Measurements from ENCODE around the gene MAP2K1. TPM values are rescaled to one million over a fixed set of nuclear protein-coding genes. Genes with fewer than 3 reads are reported as not detected.
"Not testable (repeated sequence)": the region's sequence is repeated elsewhere in the genome, so short reads cannot be mapped to it uniquely, and the experiment has no call there.

Gene MAP2K1
- total RNA-seq, 2 donors from 2014 or later: 39.2 to 57.3 TPM

GRCh38 chr15:66381376-66381775 lies 5.3 kb upstream of the MAP2K1 start:
- ATAC-seq; H3K4me3 Mint-ChIP-seq; H3K9me3 ChIP-seq (ENCODE audit: control insufficient read depth, low read length, poor library complexity, severe bottlenecking); DNase-seq; H3K36me3 Mint-ChIP-seq (ENCODE audit: low read depth); H3K27ac Mint-ChIP-seq; H3K27me3 Mint-ChIP-seq: not testable (repeated sequence)
- peaks cover 10% of the 10 kb centered on the region for H3K4me1 Mint-ChIP-seq

GRCh38 chr15:66387163-66388042 lies 691 bp downstream of the MAP2K1 start:
- no peaks in the 10 kb centered on the region for H3K9me3 ChIP-seq (ENCODE audit: control insufficient read depth, low read length, poor library complexity, severe bottlenecking)
- peak; percentile 30 for ATAC-seq
- Mint-ChIP-seq H3K27ac (peak overlapping the region; percentile 97), H3K4me1 (peaks cover 55% of the 10 kb centered on the region), H3K27me3 (no peaks in the 10 kb centered on the region), H3K4me3 (peak overlapping the region; percentile 97), H3K36me3 (ENCODE audit: low read depth) (peaks cover 7% of the 10 kb centered on the region)
- DNase-seq: peak; percentile 43 to 54 (median 45)

- no peaks in the 10 kb centered on the region for H3K9me3 ChIP-seq (ENCODE audit: control insufficient read depth, low read length, poor library complexity, severe bottlenecking)
- Mint-ChIP-seq H3K27me3 (no peaks in the 10 kb centered on the region), H3K36me3 (ENCODE audit: low read depth) (peaks cover 7% of the 10 kb centered on the region), H3K27ac (peak overlapping the region; percentile 97), H3K4me3 (peak overlapping the region; percentile 97), H3K4me1 (peaks cover 60% of the 10 kb centered on the region)
- no peak for DNase-seq
- ATAC-seq: no peak
Measured at GRCh38 chr15:66388043-66388363, 1.3 kb downstream of the MAP2K1 start.

GRCh38 chr15:66388576-66388975 lies 1.9 kb downstream of the MAP2K1 start:
- no peaks in the 10 kb centered on the region for H3K9me3 ChIP-seq (ENCODE audit: control insufficient read depth, low read length, poor library complexity, severe bottlenecking)
- H3K4me3 Mint-ChIP-seq: peak overlapping the region; percentile 97
- DNase-seq (no peak), ATAC-seq (no peak)
- H3K27ac Mint-ChIP-seq: peak overlapping the region; percentile 97
- peaks cover 65% of the 10 kb centered on the region for H3K4me1 Mint-ChIP-seq
- H3K27me3 Mint-ChIP-seq: no peaks in the 10 kb centered on the region
- peaks cover 7% of the 10 kb centered on the region for H3K36me3 Mint-ChIP-seq (ENCODE audit: low read depth)

- no peaks in the 10 kb centered on the region for H3K9me3 ChIP-seq (ENCODE audit: control insufficient read depth, low read length, poor library complexity, severe bottlenecking)
- no peak for ATAC-seq
- DNase-seq: no peak
- Mint-ChIP-seq H3K4me3 (peak overlapping the region; percentile 97), H3K4me1 (peaks cover 71% of the 10 kb centered on the region), H3K27ac (peak overlapping the region; percentile 97), H3K36me3 (ENCODE audit: low read depth) (peaks cover 7% of the 10 kb centered on the region), H3K27me3 (no peaks in the 10 kb centered on the region)
Measured at GRCh38 chr15:66389098-66389858, 2.6 kb downstream of the MAP2K1 start.

GRCh38 chr15:66389859-66390381 lies 3.2 kb downstream of the MAP2K1 start:
- Mint-ChIP-seq H3K4me1 (peaks cover 73% of the 10 kb centered on the region), H3K27me3 (no peaks in the 10 kb centered on the region), H3K27ac (peak overlapping the region; percentile 97), H3K36me3 (ENCODE audit: low read depth) (peaks cover 6% of the 10 kb centered on the region), H3K4me3 (peak overlapping the region; percentile 97)
- ATAC-seq (no peak), DNase-seq (no peak)
- no peaks in the 10 kb centered on the region for H3K9me3 ChIP-seq (ENCODE audit: control insufficient read depth, low read length, poor library complexity, severe bottlenecking)

- peak overlapping the region; percentile 97 for H3K27ac Mint-ChIP-seq
- no peaks in the 10 kb centered on the region for H3K9me3 ChIP-seq (ENCODE audit: control insufficient read depth, low read length, poor library complexity, severe bottlenecking)
- H3K36me3 Mint-ChIP-seq (ENCODE audit: low read depth): peaks cover 6% of the 10 kb centered on the region
- peak overlapping the region; percentile 97 for H3K4me3 Mint-ChIP-seq
- no peaks in the 10 kb centered on the region for H3K27me3 Mint-ChIP-seq
- peaks cover 76% of the 10 kb centered on the region for H3K4me1 Mint-ChIP-seq
- no peak for DNase-seq
- ATAC-seq: no peak
Measured at GRCh38 chr15:66390678-66391077, 4.0 kb downstream of the MAP2K1 start.

- Mint-ChIP-seq H3K4me3 (peak overlapping the region; percentile 2), H3K4me1 (peaks cover 70% of the 10 kb centered on the region), H3K27ac (peak overlapping the region; percentile 97)
- not testable (repeated sequence) for H3K27me3 Mint-ChIP-seq; H3K9me3 ChIP-seq (ENCODE audit: control insufficient read depth, low read length, poor library complexity, severe bottlenecking); H3K36me3 Mint-ChIP-seq (ENCODE audit: low read depth); ATAC-seq; DNase-seq
Measured at GRCh38 chr15:66393037-66393436, 6.3 kb downstream of the MAP2K1 start.

- H3K36me3 Mint-ChIP-seq (ENCODE audit: low read depth): peaks cover 4% of the 10 kb centered on the region
- no peak for DNase-seq
Measured at GRCh38 chr15:66394472-66394871, 7.8 kb downstream of the MAP2K1 start.

GRCh38 chr15:66394915-66395314 lies 8.2 kb downstream of the MAP2K1 start:
- peak overlapping the region; percentile 97 for H3K27ac Mint-ChIP-seq
- no peaks in the 10 kb centered on the region for H3K27me3 Mint-ChIP-seq
- peaks cover 4% of the 10 kb centered on the region for H3K36me3 Mint-ChIP-seq (ENCODE audit: low read depth)
- H3K4me1 Mint-ChIP-seq: peaks cover 58% of the 10 kb centered on the region
- ATAC-seq (no peak), DNase-seq (no peak)
- H3K4me3 Mint-ChIP-seq: no peak overlapping the region
- H3K9me3 ChIP-seq (ENCODE audit: control insufficient read depth, low read length, poor library complexity, severe bottlenecking): no peaks in the 10 kb centered on the region

More at GRCh38 chr15:66394472-66394871, 7.8 kb downstream of the MAP2K1 start:
- peaks cover 63% of the 10 kb centered on the region for H3K4me1 Mint-ChIP-seq
- peak overlapping the region; percentile 97 for H3K27ac Mint-ChIP-seq
- H3K4me3 Mint-ChIP-seq: no peak overlapping the region
- H3K9me3 ChIP-seq (ENCODE audit: control insufficient read depth, low read length, poor library complexity, severe bottlenecking): no peaks in the 10 kb centered on the region
- ATAC-seq: no peak
- H3K27me3 Mint-ChIP-seq: no peaks in the 10 kb centered on the region

GRCh38 chr15:66399276-66399675 lies 12.6 kb downstream of the MAP2K1 start:
- H3K9me3 ChIP-seq (ENCODE audit: control insufficient read depth, low read length, poor library complexity, severe bottlenecking): no peaks in the 10 kb centered on the region
- Mint-ChIP-seq H3K36me3 (ENCODE audit: low read depth) (peaks cover 4% of the 10 kb centered on the region), H3K4me1 (peaks cover 50% of the 10 kb centered on the region), H3K27ac (no peak overlapping the region), H3K4me3 (no peak overlapping the region), H3K27me3 (no peaks in the 10 kb centered on the region)
- ATAC-seq: no peak
- DNase-seq: no peak

- H3K9me3 ChIP-seq (ENCODE audit: control insufficient read depth, low read length, poor library complexity, severe bottlenecking): no peaks in the 10 kb centered on the region
- H3K36me3 Mint-ChIP-seq (ENCODE audit: low read depth): peaks cover 3% of the 10 kb centered on the region
- H3K4me1 Mint-ChIP-seq: peaks cover 47% of the 10 kb centered on the region
- no peak overlapping the region for H3K4me3 Mint-ChIP-seq
- ATAC-seq (no peak), DNase-seq (no peak)
- H3K27me3 Mint-ChIP-seq: no peaks in the 10 kb centered on the region
- peak overlapping the region; percentile 86 for H3K27ac Mint-ChIP-seq
Measured at GRCh38 chr15:66400351-66400774, 13.7 kb downstream of the MAP2K1 start.
